Thymus (tissue), 11 donors: ENCODE measurements around the gene FRAS1. TPM values are rescaled to one million over a fixed set of nuclear protein-coding genes. Genes with fewer than 3 reads are reported as not detected.

ENCODE experiments used
- DNase-seq, 9 donors: peaks; one replicate each; pipeline ENCODE4 v3.0.0-alpha.2; 2013; ENCODE audit warnings: low spot score in 9 of 9, low read depth in 6 of 9, missing footprints in 1 of 9
- H3K27ac ChIP-seq, 2 donors: one replicate each; pipeline ENCODE4 v1.5.1; 2013; ENCODE audit warnings: control low read depth in 1 of 2, low read depth in 1 of 2, low read length in 1 of 2, mild to moderate bottlenecking in 1 of 2, moderate library complexity in 1 of 2
- H3K27me3 ChIP-seq, 2 donors: one replicate each; pipeline ENCODE4 v1.5.1; 2013; ENCODE audit warnings: low read length in 1 of 2; ENCODE audit not compliant: control insufficient read depth in 2 of 2, insufficient read depth in 1 of 2
- H3K36me3 ChIP-seq, 2 donors: one replicate each; pipeline ENCODE4 v1.5.1; 2013; ENCODE audit warnings: low read length in 1 of 2, mild to moderate bottlenecking in 1 of 2, moderate library complexity in 1 of 2; ENCODE audit not compliant: control insufficient read depth in 2 of 2, insufficient read depth in 2 of 2
- H3K4me1 ChIP-seq, 2 donors: one replicate each; pipeline ENCODE4 v1.5.1; 2013; ENCODE audit warnings: low read length in 2 of 2; ENCODE audit not compliant: control insufficient read depth in 2 of 2, insufficient read depth in 2 of 2
- H3K4me3 ChIP-seq, 2 donors: one replicate each; pipeline ENCODE4 v1.5.1; 2013; ENCODE audit warnings: low read length in 2 of 2, control low read depth in 1 of 2, mild to moderate bottlenecking in 1 of 2
- H3K9me3 ChIP-seq, 2 donors: one replicate each; pipeline ENCODE4 v1.5.1; 2013; ENCODE audit warnings: low read length in 1 of 2, mild to moderate bottlenecking in 1 of 2; ENCODE audit not compliant: control insufficient read depth in 2 of 2, insufficient read depth in 1 of 2
- WGBS: extraction: QIAGEN DNeasy Blood & Tissue Kit; methylation state at CpG from one replicate; pipeline ENCODE4 v1.1.7; 2013; 5-methylcytosine and 5-hydroxymethylcytosine counted together
- polyA plus RNA-seq: library from polyadenylated mRNA; stranded (reverse); fragments of 200-250 nt; gene quantifications from one replicate; pipeline ENCODE4 v1.2.3, GENCODE V29; 2013
- total RNA-seq: library from RNA; stranded (reverse); fragments of 120-200 nt; gene quantifications from one replicate; pipeline ENCODE4 v1.2.4, GENCODE V29; 2013
- donor health status: healthy.

FRAS1 gene
- total and polyA plus RNA-seq, 2 donors: 1.0 to 1.6 TPM

GRCh38 chr4:78409612-78410202, 352.6 kb downstream of the FRAS1 start:
- Histone ChIP-seq H3K4me3 (no peak overlapping the region), H3K27ac (no peak overlapping the region), H3K9me3 (no peaks in the 10 kb centered on the region), H3K4me1 (no peaks in the 10 kb centered on the region), H3K27me3 (no peaks in the 10 kb centered on the region), H3K36me3 (no peaks in the 10 kb centered on the region)
- 95% methylated on average over 5 of the region's 5 CpGs for WGBS
- DNase-seq: no peak

- Histone ChIP-seq H3K27ac (no peak overlapping the region), H3K4me1 (no peaks in the 10 kb centered on the region), H3K36me3 (no peaks in the 10 kb centered on the region), H3K27me3 (no peaks in the 10 kb centered on the region), H3K4me3 (no peak overlapping the region), H3K9me3 (no peaks in the 10 kb centered on the region)
- DNase-seq: no peak
Observed at GRCh38 chr4:78410225-78410624, 353.1 kb downstream of the FRAS1 start.

- no peak for DNase-seq
- 92% methylated on average over 1 of the region's 1 CpG for WGBS
- Histone ChIP-seq H3K27ac (no peak overlapping the region), H3K4me1 (no peaks in the 10 kb centered on the region), H3K4me3 (no peak overlapping the region), H3K9me3 (no peaks in the 10 kb centered on the region), H3K27me3 (no peaks in the 10 kb centered on the region), H3K36me3 (no peaks in the 10 kb centered on the region)
Observed at GRCh38 chr4:78410676-78411075, 353.6 kb downstream of the FRAS1 start.

GRCh38 chr4:78414116-78414515, 357.0 kb downstream of the FRAS1 start:
- H3K36me3 ChIP-seq: no peaks in the 10 kb centered on the region
- DNase-seq: peak in 1 of 9 donors; percentile 3

GRCh38 chr4:78417603-78418002, 360.5 kb downstream of the FRAS1 start:
- Histone ChIP-seq H3K27ac (no peak overlapping the region), H3K36me3 (no peaks in the 10 kb centered on the region), H3K4me1 (no peaks in the 10 kb centered on the region), H3K27me3 (no peaks in the 10 kb centered on the region), H3K9me3 (no peaks in the 10 kb centered on the region), H3K4me3 (no peak overlapping the region)
- no peak for DNase-seq
- 84% methylated on average over 2 of the region's 2 CpGs for WGBS

More at GRCh38 chr4:78414116-78414515, 357.0 kb downstream of the FRAS1 start:
- Histone ChIP-seq H3K4me1 (no peaks in the 10 kb centered on the region), H3K27ac (no peak overlapping the region), H3K27me3 (no peaks in the 10 kb centered on the region), H3K4me3 (no peak overlapping the region), H3K9me3 (no peaks in the 10 kb centered on the region)
- 71% methylated on average over 6 of the region's 6 CpGs for WGBS

GRCh38 chr4:78418406-78418805, 361.3 kb downstream of the FRAS1 start:
- no peaks in the 10 kb centered on the region for H3K9me3 ChIP-seq
- 87% methylated on average over 6 of the region's 6 CpGs for WGBS
- no peak overlapping the region for H3K4me3 ChIP-seq
- no peaks in the 10 kb centered on the region for H3K27me3 ChIP-seq
- H3K36me3 ChIP-seq: no peaks in the 10 kb centered on the region
- no peak overlapping the region for H3K27ac ChIP-seq
- no peaks in the 10 kb centered on the region for H3K4me1 ChIP-seq
- no peak for DNase-seq

- Histone ChIP-seq H3K4me1 (no peaks in the 10 kb centered on the region), H3K36me3 (no peaks in the 10 kb centered on the region), H3K27ac (no peak overlapping the region), H3K27me3 (no peaks in the 10 kb centered on the region), H3K4me3 (no peak overlapping the region), H3K9me3 (no peaks in the 10 kb centered on the region)
- no peak for DNase-seq
- 98% methylated on average over 9 of the region's 9 CpGs for WGBS
Observed at GRCh38 chr4:78423790-78424189, 366.7 kb downstream of the FRAS1 start.

GRCh38 chr4:78424461-78424860, 367.3 kb downstream of the FRAS1 start:
- DNase-seq: no peak
- H3K9me3 ChIP-seq: no peaks in the 10 kb centered on the region
- no peaks in the 10 kb centered on the region for H3K4me1 ChIP-seq
- no peak overlapping the region for H3K4me3 ChIP-seq
- no peaks in the 10 kb centered on the region for H3K36me3 ChIP-seq
- H3K27ac ChIP-seq: no peak overlapping the region
- no peaks in the 10 kb centered on the region for H3K27me3 ChIP-seq

GRCh38 chr4:78426972-78427371, 369.8 kb downstream of the FRAS1 start:
- Histone ChIP-seq H3K4me1 (no peaks in the 10 kb centered on the region), H3K36me3 (no peaks in the 10 kb centered on the region), H3K9me3 (no peaks in the 10 kb centered on the region), H3K27me3 (no peaks in the 10 kb centered on the region), H3K27ac (no peak overlapping the region), H3K4me3 (no peak overlapping the region)
- no peak for DNase-seq
- WGBS: 89% methylated on average over 2 of the region's 2 CpGs

- no peak for DNase-seq
- WGBS: 97% methylated on average over 6 of the region's 6 CpGs
Observed at GRCh38 chr4:78428996-78429395, 371.9 kb downstream of the FRAS1 start.

More at GRCh38 chr4:78428996-78429395, 371.9 kb downstream of the FRAS1 start:
- Histone ChIP-seq H3K27ac (no peak overlapping the region), H3K9me3 (no peaks in the 10 kb centered on the region), H3K4me3 (no peak overlapping the region), H3K4me1 (no peaks in the 10 kb centered on the region), H3K27me3 (no peaks in the 10 kb centered on the region), H3K36me3 (no peaks in the 10 kb centered on the region)
